SK-N-MC (cell line): ENCODE results near the gene CSTF2.

Experiments used
- EZH2 ChIP-seq: fragments of 200-600 bp; sonication (generic); IDR thresholded peaks from one replicate; pipeline ENCODE4 v1.6.1; 2017; ENCODE audit warnings: antibody characterized with exemption
- FOXP2 ChIP-seq: optimal IDR thresholded peaks from 2 replicates; pipeline ENCODE3; 2011; ENCODE audit warnings: mild to moderate bottlenecking, moderate library complexity; ENCODE audit not compliant: insufficient read depth; ENCODE audit errors: extremely low read length, control extremely low read depth
- POLR2AphosphoS5 ChIP-seq: IDR thresholded peaks from 2 replicates; pipeline ENCODE4 v1.6.1; 2012; ENCODE audit warnings: mild to moderate bottlenecking, low read depth, low read length, borderline replicate concordance

DNA sequence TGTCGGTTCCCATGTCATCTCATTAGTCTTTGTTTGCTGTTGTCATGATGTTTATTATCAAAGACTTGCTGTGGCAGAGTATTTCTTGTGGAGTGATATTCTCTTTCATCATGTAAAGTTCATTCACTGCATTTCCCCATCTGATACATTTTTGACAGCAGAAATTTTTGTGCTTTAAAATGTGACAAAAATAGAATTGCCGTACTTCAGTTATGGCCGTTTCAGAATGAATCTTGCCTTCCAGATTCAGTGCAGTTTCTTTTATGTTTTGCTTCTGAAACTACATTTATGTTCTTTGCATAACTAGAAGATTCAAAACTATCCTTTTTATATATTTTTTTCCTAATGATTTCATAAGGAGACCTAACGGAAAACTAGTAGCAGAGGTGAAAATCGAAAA is 10.0 kb downstream of the CSTF2 start:
- TF ChIP-seq EZH2 = no peak
- TF ChIP-seq POLR2AphosphoS5 = no peak
- no peak for TF ChIP-seq FOXP2
